ENCODE measurements around the gene CCDC148. TPM values are rescaled to one million over a fixed set of nuclear protein-coding genes. Genes with fewer than 3 reads are reported as not detected.

The CCDC148 gene
- total and polyA plus RNA-seq, 3 donors from 2014 or later = 2.3 to 5.7 (median 5.0) TPM

- Histone ChIP-seq H3K27me3 (no peaks in the 10 kb centered on the region), H3K9me3 (no peaks in the 10 kb centered on the region), H3K36me3 (ENCODE audit: low read depth, missing control alignments) (no peaks in the 10 kb centered on the region), H3K4me1 (no peaks in the 10 kb centered on the region), H3K27ac (no peak overlapping the region), H3K4me3 (no peak overlapping the region)
- WGBS, 2 donors = 0 to 38% methylated on average over 1 of the region's 1 CpG
- intact Hi-C loops (cut with DNase I; ENCODE audit: low total_unique reads) = no loop called here
- no peak for DNase-seq
- TF ChIP-seq CTCF (IDR thresholded peaks at IDR 0.05) = no peak
These were observed 63.9 kb downstream of the CCDC148 start for GRCh38 chr2:158392687-158393086.

- H3K27ac ChIP-seq = no peak overlapping the region
- WGBS, 2 donors = 90 to 93% methylated on average over 2 of the region's 2 CpGs
- no peak for TF ChIP-seq POLR2A (IDR thresholded peaks at IDR 0.05)
- no peak for TF ChIP-seq CTCF (IDR thresholded peaks at IDR 0.05)
These were observed 64.7 kb downstream of the CCDC148 start for GRCh38 chr2:158391876-158392275.

GRCh38 chr2:158391361-158391760 lies 65.2 kb downstream of the CCDC148 start:
- no peaks in the 10 kb centered on the region for H3K9me3 ChIP-seq
- H3K4me3 ChIP-seq = no peak overlapping the region
- intact Hi-C loops (cut with DNase I; ENCODE audit: low total_unique reads) = no loop called here
- H3K4me1 ChIP-seq = no peaks in the 10 kb centered on the region
- no peaks in the 10 kb centered on the region for H3K36me3 ChIP-seq (ENCODE audit: low read depth, missing control alignments)
- no peak overlapping the region for H3K27ac ChIP-seq
- no peaks in the 10 kb centered on the region for H3K27me3 ChIP-seq
- TF ChIP-seq CTCF (IDR thresholded peaks at IDR 0.05) (no peak), POLR2A (IDR thresholded peaks at IDR 0.05) (no peak)
- no peak for DNase-seq

More at GRCh38 chr2:158391876-158392275, 64.7 kb downstream of the CCDC148 start:
- no peaks in the 10 kb centered on the region for H3K36me3 ChIP-seq (ENCODE audit: low read depth, missing control alignments)
- no peaks in the 10 kb centered on the region for H3K9me3 ChIP-seq
- intact Hi-C loops (cut with DNase I; ENCODE audit: low total_unique reads) = no loop called here
- DNase-seq = no peak
- H3K27me3 ChIP-seq = no peaks in the 10 kb centered on the region
- no peaks in the 10 kb centered on the region for H3K4me1 ChIP-seq
- H3K4me3 ChIP-seq = no peak overlapping the region

GRCh38 chr2:158388159-158388558 lies 68.4 kb downstream of the CCDC148 start:
- H3K9me3 ChIP-seq = no peaks in the 10 kb centered on the region
- no peak for DNase-seq
- no peak for TF ChIP-seq POLR2A (IDR thresholded peaks at IDR 0.05)
- no peak for TF ChIP-seq CTCF (IDR thresholded peaks at IDR 0.05)
- no peak overlapping the region for H3K4me3 ChIP-seq
- H3K27ac ChIP-seq = no peak overlapping the region
- intact Hi-C loops (cut with DNase I; ENCODE audit: low total_unique reads) = no loop called here
- WGBS, 2 donors = 84 to 95% methylated on average over 1 of the region's 1 CpG
- H3K27me3 ChIP-seq = no peaks in the 10 kb centered on the region
- no peaks in the 10 kb centered on the region for H3K4me1 ChIP-seq
- no peaks in the 10 kb centered on the region for H3K36me3 ChIP-seq (ENCODE audit: low read depth, missing control alignments)

- intact Hi-C loops (cut with DNase I; ENCODE audit: low total_unique reads) = no loop called here
- Histone ChIP-seq H3K27me3 (no peaks in the 10 kb centered on the region), H3K27ac (no peak overlapping the region), H3K4me1 (no peaks in the 10 kb centered on the region), H3K4me3 (no peak overlapping the region), H3K9me3 (no peaks in the 10 kb centered on the region), H3K36me3 (ENCODE audit: low read depth, missing control alignments) (no peaks in the 10 kb centered on the region)
- TF ChIP-seq POLR2A (IDR thresholded peaks at IDR 0.05) = no peak
- TF ChIP-seq CTCF (IDR thresholded peaks at IDR 0.05) = no peak
- no peak for DNase-seq
These were observed 70.9 kb downstream of the CCDC148 start for GRCh38 chr2:158385646-158386045.

Measured in testis (tissue), 3 donors.